ENCODE measurements around the gene BUD31. TPM values are rescaled to one million over a fixed set of nuclear protein-coding genes. Genes with fewer than 3 reads are reported as not detected.

The BUD31 gene
- total RNA-seq, 1 experiment from 2014 or later = 104 TPM

DNA sequence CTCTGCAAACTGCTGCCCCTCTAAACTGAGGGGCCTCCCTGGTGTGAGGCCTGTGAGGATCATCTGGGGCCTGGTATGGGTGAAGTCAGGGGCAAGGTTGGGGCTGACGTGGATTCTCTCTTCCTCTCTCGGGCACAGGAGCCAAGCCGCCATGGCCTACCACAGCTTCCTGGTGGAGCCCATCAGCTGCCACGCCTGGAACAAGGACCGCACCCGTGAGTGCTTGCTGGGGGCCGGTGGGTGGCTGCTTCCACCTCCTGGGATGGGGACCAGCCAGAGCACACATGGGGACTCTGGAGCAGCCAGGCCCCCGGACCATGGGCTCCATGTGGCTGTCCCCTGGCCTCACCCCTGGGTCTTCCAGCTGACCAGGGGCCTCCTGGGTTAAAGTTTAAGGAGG lies 23.2 kb upstream of the BUD31 start:
- no peak overlapping the region for H3K14ac ChIP-seq (ENCODE audit: insufficient read depth, low read length)
- H4K91ac ChIP-seq (ENCODE audit: insufficient read length, low read depth, low read length) = no peak overlapping the region
- H3K23me2 ChIP-seq (ENCODE audit: insufficient read length, low read depth, low read length, poor library complexity, severe bottlenecking) = peaks cover 2% of the 10 kb centered on the region
- Mint-ChIP-seq H3K4me1 (no peaks in the 10 kb centered on the region), H3K9me3 (no peaks in the 10 kb centered on the region; a peak in 1 of 5 replicates), H3K4me3 (no peak overlapping the region), H3K27ac (no peak overlapping the region), H3K27me3 (ENCODE audit: low read depth) (no peaks in the 10 kb centered on the region; the same call in 1 of the 2 replicates), H3K36me3 (ENCODE audit: insufficient read depth in 1 of 3, low read depth in 3 of 3) (peaks cover 9 to 39% (median 17%) of the 10 kb centered on the region in 3 experiments; a peak in 6 of 7 replicates)
- no CpG with 5 or more reads among the region's 8 CpGs for WGBS (ENCODE audit: extremely low coverage, insufficient read length, low lambda C conversion rate)
- H4K5ac ChIP-seq (ENCODE audit: insufficient read length, low read depth, low read length) = no peak overlapping the region
- no peak overlapping the region for H2AK5ac ChIP-seq (ENCODE audit: insufficient read length, low read length)
- H2BK5ac ChIP-seq (ENCODE audit: insufficient read length, low read length) = no peak overlapping the region
- H3K4me1 ChIP-seq (ENCODE audit: insufficient read depth, low read length) = no peaks in the 10 kb centered on the region
- H4K8ac ChIP-seq (replicated peaks; ENCODE audit: insufficient read length, low read depth, low read length) = no peak overlapping the region
- no peak overlapping the region for H3K4me2 ChIP-seq (ENCODE audit: insufficient read depth, insufficient read length, low read length)
- H3K27me3 ChIP-seq (ENCODE audit: insufficient read depth, low read length) = no peaks in the 10 kb centered on the region
- TF ChIP-seq, protein P1, sequence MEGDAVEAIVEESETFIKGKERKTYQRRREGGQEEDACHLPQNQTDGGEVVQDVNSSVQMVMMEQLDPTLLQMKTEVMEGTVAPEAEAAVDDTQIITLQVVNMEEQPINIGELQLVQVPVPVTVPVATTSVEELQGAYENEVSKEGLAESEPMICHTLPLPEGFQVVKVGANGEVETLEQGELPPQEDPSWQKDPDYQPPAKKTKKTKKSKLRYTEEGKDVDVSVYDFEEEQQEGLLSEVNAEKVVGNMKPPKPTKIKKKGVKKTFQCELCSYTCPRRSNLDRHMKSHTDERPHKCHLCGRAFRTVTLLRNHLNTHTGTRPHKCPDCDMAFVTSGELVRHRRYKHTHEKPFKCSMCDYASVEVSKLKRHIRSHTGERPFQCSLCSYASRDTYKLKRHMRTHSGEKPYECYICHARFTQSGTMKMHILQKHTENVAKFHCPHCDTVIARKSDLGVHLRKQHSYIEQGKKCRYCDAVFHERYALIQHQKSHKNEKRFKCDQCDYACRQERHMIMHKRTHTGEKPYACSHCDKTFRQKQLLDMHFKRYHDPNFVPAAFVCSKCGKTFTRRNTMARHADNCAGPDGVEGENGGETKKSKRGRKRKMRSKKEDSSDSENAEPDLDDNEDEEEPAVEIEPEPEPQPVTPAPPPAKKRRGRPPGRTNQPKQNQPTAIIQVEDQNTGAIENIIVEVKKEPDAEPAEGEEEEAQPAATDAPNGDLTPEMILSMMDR (conservative IDR thresholded peaks at IDR 0.05) = no peak
- H3K9me3 ChIP-seq (ENCODE audit: control insufficient read depth, low read depth, low read length) = no peaks in the 10 kb centered on the region
- H3K79me2 ChIP-seq (ENCODE audit: insufficient read depth, low read length) = no peaks in the 10 kb centered on the region
- H2BK20ac ChIP-seq (ENCODE audit: low read depth, low read length, poor library complexity, severe bottlenecking) = no peak overlapping the region
- H3K79me1 ChIP-seq (ENCODE audit: insufficient read depth, low read depth, low read length, poor library complexity, severe bottlenecking) = no peaks in the 10 kb centered on the region
- no peak overlapping the region for H3K23ac ChIP-seq (ENCODE audit: insufficient read length, low read depth, low read length)
- H2BK12ac ChIP-seq (ENCODE audit: insufficient read length, low read depth, low read length) = no peak overlapping the region
- no peak overlapping the region for H3T11ph ChIP-seq (ENCODE audit: low read length)
- no peak overlapping the region for H2AFZ ChIP-seq (ENCODE audit: low read length)
- H3K9ac ChIP-seq (ENCODE audit: extremely low read depth, insufficient read length, low read length) = no peak overlapping the region
- H3K18ac ChIP-seq (ENCODE audit: insufficient read length, low read depth, low read length) = no peak overlapping the region
- DNase-seq = no peak
- no peak overlapping the region for H2BK15ac ChIP-seq (ENCODE audit: low read depth, low read length)
- H4K20me1 ChIP-seq (ENCODE audit: control insufficient read depth, insufficient read depth, insufficient read length) = no peaks in the 10 kb centered on the region
- no peak overlapping the region for H3K56ac ChIP-seq (ENCODE audit: insufficient read length, low read depth, low read length)
- H3K4ac ChIP-seq (ENCODE audit: low read depth, low read length) = no peak overlapping the region
- no peak overlapping the region for H3K27ac ChIP-seq (ENCODE audit: insufficient read length, low read depth, low read length)
- H2BK120ac ChIP-seq (ENCODE audit: low read depth, low read length, poor library complexity, severe bottlenecking) = no peak overlapping the region

Data from H9 (cell line).